Activated gamma-delta T cell treated with Interleukin-2 at 50 U/mL for 16 hours (primary cell): ENCODE measurements around the gene MYO7A.

ENCODE experiments used
- DNase-seq: peaks from one replicate; pipeline ENCODE4 v3.0.0-alpha.2; 2020

Gene MYO7A

GRCh38 chr11:77232242-77232641, 104.2 kb downstream of the MYO7A start:
- no peak for DNase-seq

GRCh38 chr11:77233011-77233410, 105.0 kb downstream of the MYO7A start:
- no peak for DNase-seq

- DNase-seq: no peak
Observed at GRCh38 chr11:77236901-77237300, 108.9 kb downstream of the MYO7A start.

- DNase-seq: no peak
Observed at GRCh38 chr11:77244277-77245027, 116.4 kb downstream of the MYO7A start.

- DNase-seq: no peak
Observed at GRCh38 chr11:77249427-77249826, 121.4 kb downstream of the MYO7A start.

- DNase-seq: no peak
Observed at GRCh38 chr11:77250881-77251640, 123.0 kb downstream of the MYO7A start.

GRCh38 chr11:77252555-77253270, 124.7 kb downstream of the MYO7A start:
- DNase-seq: no peak

- no peak for DNase-seq
Observed at GRCh38 chr11:77253690-77254089, 125.6 kb downstream of the MYO7A start.

- no peak for DNase-seq
Observed at GRCh38 chr11:77259641-77260040, 131.6 kb downstream of the MYO7A start.

GRCh38 chr11:77262803-77263202, 134.8 kb downstream of the MYO7A start:
- no peak for DNase-seq
